GM21528 (cell line): ENCODE results near the gene MTX3.

Experiments
- ATAC-seq: cut with Tn5 transposase; IDR thresholded peaks from one replicate; pipeline ENCODE4 v1.9.1; 2021; ENCODE audit warnings: mild to moderate bottlenecking, moderate library complexity; ENCODE audit not compliant: unreplicated experiment, low FRiP score

The MTX3 gene

DNA sequence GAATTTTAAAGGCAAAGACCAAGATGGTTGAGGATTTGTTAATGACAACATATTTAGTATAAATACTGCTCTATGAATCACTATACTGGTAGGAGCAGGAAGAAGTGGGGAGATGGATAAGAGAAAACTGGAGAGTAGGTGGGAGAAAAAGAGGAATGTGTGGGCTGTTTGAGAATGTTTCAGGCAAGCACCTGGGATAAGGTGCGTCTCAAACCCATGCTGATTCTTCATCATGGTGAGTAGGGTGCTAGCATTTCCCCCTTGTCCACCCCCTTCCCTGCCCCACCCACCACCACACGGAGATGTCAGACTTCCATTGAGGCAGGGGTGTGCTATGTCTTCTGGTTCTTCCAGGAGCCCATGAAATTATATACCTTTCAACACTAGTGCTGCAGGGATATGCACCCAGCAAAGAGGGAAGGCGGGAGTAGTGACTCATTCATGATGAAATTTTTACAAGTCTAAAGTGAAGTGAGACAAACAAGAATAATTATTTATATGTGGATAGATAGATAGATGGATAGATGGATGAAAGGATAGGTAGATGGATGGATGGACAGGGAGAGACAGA, 54.3 kb downstream of the MTX3 start:
- no peak for ATAC-seq

DNA sequence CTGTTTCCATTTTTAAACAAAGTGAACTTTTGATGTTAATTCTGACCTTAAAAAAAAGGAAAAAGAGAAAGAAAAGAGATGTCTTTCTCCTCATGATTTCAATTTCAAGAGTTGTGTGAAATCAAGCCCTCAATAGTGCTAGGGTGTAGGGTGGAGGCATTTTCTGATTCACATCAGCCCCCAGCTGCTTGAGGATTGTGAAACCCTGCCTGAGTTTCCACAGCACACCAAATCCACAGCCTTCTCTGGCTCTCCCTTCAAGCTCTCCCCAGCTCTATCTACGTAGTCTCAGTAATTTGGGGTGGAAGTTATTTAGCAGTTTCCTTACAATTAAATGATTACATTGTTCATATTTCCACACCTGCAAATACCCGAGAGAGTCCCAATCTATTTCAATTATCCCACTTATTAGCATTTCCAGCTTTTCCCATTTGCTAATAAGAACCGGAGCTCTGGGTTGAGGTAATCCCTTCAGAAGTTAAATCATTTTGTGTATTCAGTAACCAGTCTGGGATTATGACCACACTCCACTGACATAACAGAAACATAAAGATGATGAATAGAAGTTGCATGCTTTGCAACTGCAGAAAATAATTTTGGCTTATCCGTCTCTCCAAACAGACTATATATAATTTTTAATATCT, 54.9 kb downstream of the MTX3 start:
- no peak for ATAC-seq

DNA sequence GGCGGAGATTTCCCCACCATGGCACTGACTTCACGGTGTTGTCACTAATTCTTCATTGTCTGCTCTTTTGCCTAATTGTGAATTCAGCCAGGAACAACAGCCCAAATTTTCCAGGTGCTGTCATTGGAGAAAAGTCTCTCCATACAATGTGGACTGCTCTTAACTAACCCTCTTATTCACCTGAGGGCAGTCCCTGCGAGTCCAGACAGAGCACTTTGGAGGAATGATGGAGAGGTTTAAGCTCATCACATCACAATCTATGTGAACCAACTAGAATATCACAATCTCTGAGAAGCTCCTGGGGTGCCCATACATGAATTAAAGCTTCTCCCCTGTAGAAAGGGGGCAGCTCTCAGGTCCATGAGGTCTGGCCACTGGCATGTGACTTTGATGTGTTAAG, 56.4 kb downstream of the MTX3 start:
- no peak for ATAC-seq

DNA sequence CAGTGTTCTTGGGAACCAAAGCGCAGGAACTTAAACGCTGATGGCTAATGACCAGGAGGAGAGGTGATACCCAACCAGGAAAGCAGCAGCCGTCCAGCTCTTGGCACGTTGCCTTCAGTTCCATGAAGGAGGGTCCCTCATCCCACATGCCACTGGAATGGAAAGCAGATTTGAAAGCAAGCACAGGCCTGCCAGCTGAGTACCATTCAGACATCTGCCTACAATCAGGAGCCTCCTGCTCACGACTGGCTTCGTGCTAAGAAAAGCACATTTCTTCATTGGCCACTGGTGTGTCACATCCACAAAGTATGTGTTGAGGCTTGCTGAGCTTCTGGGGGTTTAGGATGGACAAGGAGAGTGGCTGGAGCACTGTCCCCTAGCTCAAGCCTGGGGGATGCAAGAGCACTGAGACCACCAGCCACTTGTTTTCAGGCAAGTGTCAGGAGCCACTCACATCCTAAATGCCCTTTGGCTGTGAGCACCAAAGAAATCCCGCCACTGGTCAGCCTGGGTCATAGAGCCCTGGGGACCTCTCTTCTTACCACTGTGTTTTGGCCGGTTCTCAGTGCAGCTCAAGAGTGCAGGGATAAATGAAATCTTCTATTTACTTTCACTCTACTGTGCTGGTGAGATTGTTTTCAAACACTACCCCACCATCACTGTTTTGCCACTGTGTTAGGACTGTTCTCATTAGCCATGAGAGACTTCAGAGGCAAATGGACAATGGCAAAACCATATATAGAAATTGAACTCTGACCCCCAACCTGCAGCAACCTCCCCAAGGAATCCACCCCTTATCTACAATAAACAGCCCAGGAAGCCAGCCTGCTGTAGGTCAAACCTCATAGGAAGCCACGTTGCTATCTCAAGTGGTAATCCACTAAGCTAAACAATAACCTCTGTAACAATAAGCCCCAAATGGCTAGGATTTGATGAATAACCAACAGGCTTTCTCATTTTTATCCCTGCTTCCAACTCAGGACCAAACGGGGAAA, 58.3 kb downstream of the MTX3 start:
- ATAC-seq = no peak

DNA sequence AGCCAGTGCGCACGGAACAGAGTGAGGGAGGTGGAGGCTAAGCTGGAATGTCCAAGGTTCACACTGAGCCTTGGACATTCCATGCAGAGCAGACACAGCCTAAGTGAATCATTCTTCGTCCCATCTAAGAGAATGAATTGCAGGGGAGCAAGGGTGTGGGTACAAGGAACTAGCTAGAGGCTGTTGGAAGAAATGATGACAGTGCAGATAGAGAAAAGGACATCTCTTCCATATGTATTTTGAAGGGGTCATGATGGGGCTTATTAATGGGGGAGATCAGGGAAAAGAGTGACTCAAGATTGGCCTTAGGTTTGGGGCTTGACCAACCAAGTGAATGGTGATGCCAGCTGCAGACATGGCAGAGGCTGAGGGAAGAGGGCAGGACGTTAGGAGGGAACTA, 59.2 kb downstream of the MTX3 start:
- no peak for ATAC-seq

DNA sequence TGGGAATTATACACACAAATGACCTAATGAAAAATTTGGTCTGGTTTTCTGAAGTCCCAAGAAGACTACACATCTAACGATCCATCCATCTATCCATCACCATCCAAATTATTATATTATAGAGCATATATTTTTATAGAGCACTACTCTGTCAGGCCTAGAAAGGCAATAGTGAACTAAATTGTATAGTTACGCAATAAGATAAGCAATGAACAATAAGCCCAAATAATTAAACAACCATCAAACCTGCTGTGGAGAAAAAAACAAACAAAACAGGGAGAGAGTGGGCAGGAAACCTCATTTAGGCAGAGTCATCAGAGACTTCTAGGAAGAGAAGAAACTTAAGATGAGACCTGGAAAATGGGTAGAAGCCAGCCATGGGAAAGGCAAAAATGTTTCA, 59.7 kb downstream of the MTX3 start:
- ATAC-seq = no peak

DNA sequence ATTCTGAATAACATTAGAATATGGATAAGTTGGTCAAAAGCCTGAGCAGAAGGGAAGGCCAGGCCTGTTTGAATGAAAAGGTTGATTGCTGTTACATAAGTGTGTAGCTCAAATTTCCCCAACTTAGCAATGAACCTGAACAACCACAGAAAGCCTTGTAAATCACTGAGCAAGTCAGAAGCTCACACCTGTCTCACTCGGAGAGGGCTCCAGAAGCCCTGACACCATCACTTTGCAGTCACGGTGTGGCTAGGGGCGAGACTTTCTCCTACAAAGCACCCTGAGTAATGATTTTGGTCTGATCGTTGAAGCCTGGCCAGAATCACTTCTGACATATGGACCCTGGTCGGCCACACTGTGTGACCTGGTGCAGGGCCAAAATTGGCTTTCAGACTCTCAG, 62.0 kb downstream of the MTX3 start:
- ATAC-seq = no peak
